ENCODE data around the gene NCK1. TPM values are rescaled to one million over a fixed set of nuclear protein-coding genes. Genes with fewer than 3 reads are reported as not detected.

The NCK1 gene
- total and polyA plus RNA-seq, 2 of the 13 experiments (the other 11 are each of a cell fraction or from before 2014, with no cell fraction given), result 14.7 to 30.4 TPM

DNA sequence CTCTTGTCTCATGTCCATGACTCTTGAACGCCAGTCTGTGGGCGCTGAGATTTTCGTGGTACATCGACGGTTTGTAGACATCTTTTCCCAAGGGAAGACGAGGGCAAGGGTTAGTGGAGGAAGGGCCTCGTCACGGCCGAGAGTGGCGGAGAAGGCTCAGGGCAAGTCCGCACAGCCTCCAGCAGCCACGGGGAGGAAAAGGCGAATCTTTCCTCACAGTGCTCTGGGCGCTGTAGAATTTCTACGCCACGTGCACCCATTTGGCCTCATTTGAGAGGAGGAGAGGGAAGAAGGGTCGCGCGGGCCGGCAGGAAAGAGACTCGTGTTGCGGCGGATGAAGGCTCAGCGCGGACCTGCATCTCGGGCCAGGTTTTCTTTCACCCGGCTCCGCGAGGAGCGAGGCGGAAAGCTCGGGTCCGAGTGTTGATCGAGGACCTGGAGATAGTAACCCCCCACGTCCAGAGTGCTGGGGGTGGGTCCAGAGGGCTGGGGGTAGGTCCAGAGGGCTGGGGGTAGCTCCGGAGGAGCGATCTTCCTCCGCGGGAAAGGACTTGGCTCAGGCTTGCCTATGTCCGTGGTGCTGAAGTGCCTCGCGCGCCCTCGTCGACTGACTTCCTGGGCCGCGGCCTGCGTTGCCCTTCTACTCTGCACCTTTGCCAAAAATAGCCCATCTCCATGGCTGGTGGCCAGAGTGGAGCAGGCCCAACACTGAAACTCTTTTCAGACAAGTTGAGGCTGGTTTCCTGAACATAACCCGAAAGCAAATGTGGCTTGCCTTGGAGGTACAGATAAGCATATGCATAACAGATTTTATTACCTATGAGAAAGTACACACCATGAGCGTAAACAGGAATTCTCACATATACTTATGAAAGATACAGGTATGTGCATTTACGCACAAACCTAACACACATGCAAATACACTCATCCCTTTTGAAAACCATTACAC, 42.0 kb upstream of the NCK1 start (continued):
- TF ChIP-seq, protein P1, sequence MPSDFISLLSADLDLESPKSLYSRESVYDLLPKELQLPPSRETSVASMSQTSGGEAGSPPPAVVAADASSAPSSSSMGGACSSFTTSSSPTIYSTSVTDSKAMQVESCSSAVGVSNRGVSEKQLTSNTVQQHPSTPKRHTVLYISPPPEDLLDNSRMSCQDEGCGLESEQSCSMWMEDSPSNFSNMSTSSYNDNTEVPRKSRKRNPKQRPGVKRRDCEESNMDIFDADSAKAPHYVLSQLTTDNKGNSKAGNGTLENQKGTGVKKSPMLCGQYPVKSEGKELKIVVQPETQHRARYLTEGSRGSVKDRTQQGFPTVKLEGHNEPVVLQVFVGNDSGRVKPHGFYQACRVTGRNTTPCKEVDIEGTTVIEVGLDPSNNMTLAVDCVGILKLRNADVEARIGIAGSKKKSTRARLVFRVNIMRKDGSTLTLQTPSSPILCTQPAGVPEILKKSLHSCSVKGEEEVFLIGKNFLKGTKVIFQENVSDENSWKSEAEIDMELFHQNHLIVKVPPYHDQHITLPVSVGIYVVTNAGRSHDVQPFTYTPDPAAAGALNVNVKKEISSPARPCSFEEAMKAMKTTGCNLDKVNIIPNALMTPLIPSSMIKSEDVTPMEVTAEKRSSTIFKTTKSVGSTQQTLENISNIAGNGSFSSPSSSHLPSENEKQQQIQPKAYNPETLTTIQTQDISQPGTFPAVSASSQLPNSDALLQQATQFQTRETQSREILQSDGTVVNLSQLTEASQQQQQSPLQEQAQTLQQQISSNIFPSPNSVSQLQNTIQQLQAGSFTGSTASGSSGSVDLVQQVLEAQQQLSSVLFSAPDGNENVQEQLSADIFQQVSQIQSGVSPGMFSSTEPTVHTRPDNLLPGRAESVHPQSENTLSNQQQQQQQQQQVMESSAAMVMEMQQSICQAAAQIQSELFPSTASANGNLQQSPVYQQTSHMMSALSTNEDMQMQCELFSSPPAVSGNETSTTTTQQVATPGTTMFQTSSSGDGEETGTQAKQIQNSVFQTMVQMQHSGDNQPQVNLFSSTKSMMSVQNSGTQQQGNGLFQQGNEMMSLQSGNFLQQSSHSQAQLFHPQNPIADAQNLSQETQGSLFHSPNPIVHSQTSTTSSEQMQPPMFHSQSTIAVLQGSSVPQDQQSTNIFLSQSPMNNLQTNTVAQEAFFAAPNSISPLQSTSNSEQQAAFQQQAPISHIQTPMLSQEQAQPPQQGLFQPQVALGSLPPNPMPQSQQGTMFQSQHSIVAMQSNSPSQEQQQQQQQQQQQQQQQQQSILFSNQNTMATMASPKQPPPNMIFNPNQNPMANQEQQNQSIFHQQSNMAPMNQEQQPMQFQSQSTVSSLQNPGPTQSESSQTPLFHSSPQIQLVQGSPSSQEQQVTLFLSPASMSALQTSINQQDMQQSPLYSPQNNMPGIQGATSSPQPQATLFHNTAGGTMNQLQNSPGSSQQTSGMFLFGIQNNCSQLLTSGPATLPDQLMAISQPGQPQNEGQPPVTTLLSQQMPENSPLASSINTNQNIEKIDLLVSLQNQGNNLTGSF (CRISPR knock-in tag; IDR thresholded peaks at IDR 0.05), result peak; percentile 84; the same call in 1 of the 2 replicates
- TF ChIP-seq TARDBP (CRISPR knock-in tag; IDR thresholded peaks at IDR 0.05) (peak; percentile 50; the same call in 1 of the 2 replicates), ZNF570 (CRISPR knock-in tag; IDR thresholded peaks at IDR 0.05; ENCODE audit: borderline replicate concordance) (no peak), ZBTB26 (CRISPR knock-in tag; IDR thresholded peaks at IDR 0.05; ENCODE audit: borderline replicate concordance) (0 out of 2 replicates have a peak, but pooled peaks have one; percentile 29), ZNF549 (CRISPR knock-in tag; IDR thresholded peaks at IDR 0.05) (no peak), RXRB (CRISPR knock-in tag; IDR thresholded peaks at IDR 0.05; ENCODE audit: borderline replicate concordance) (no peak), NFE2L1 (CRISPR knock-in tag; IDR thresholded peaks at IDR 0.05; ENCODE audit: borderline replicate concordance) (no peak), HNRNPLL (IDR thresholded peaks at IDR 0.05; ENCODE audit: low read depth, low read length, poor library complexity, severe bottlenecking) (no peak), DR1 (CRISPR knock-in tag; IDR thresholded peaks at IDR 0.05) (no peak), SP2 (CRISPR knock-in tag; IDR thresholded peaks at IDR 0.05) (no peak)
- TF ChIP-seq, protein P2, sequence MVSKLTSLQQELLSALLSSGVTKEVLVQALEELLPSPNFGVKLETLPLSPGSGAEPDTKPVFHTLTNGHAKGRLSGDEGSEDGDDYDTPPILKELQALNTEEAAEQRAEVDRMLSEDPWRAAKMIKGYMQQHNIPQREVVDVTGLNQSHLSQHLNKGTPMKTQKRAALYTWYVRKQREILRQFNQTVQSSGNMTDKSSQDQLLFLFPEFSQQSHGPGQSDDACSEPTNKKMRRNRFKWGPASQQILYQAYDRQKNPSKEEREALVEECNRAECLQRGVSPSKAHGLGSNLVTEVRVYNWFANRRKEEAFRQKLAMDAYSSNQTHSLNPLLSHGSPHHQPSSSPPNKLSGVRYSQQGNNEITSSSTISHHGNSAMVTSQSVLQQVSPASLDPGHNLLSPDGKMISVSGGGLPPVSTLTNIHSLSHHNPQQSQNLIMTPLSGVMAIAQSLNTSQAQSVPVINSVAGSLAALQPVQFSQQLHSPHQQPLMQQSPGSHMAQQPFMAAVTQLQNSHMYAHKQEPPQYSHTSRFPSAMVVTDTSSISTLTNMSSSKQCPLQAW (CRISPR knock-in tag; IDR thresholded peaks at IDR 0.05), result no peak
- TF ChIP-seq, protein P3, sequence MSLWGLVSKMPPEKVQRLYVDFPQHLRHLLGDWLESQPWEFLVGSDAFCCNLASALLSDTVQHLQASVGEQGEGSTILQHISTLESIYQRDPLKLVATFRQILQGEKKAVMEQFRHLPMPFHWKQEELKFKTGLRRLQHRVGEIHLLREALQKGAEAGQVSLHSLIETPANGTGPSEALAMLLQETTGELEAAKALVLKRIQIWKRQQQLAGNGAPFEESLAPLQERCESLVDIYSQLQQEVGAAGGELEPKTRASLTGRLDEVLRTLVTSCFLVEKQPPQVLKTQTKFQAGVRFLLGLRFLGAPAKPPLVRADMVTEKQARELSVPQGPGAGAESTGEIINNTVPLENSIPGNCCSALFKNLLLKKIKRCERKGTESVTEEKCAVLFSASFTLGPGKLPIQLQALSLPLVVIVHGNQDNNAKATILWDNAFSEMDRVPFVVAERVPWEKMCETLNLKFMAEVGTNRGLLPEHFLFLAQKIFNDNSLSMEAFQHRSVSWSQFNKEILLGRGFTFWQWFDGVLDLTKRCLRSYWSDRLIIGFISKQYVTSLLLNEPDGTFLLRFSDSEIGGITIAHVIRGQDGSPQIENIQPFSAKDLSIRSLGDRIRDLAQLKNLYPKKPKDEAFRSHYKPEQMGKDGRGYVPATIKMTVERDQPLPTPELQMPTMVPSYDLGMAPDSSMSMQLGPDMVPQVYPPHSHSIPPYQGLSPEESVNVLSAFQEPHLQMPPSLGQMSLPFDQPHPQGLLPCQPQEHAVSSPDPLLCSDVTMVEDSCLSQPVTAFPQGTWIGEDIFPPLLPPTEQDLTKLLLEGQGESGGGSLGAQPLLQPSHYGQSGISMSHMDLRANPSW (CRISPR knock-in tag; IDR thresholded peaks at IDR 0.05; ENCODE audit: borderline replicate concordance), result no peak
- TF ChIP-seq, protein P4, sequence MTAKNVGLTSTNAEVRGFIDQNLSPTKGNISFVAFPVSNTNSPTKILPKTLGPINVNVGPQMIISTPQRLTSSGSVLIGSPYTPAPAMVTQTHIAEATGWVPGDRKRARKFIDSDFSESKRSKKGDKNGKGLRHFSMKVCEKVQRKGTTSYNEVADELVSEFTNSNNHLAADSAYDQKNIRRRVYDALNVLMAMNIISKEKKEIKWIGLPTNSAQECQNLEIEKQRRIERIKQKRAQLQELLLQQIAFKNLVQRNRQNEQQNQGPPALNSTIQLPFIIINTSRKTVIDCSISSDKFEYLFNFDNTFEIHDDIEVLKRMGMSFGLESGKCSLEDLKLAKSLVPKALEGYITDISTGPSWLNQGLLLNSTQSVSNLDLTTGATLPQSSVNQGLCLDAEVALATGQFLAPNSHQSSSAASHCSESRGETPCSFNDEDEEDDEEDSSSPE (CRISPR knock-in tag; IDR thresholded peaks at IDR 0.05), result peak; percentile 65; the same call in 1 of the 2 replicates
